Liver (tissue), 9 donors: ENCODE data around the gene NKD1. TPM values are rescaled to one million over a fixed set of nuclear protein-coding genes. Genes with fewer than 3 reads are reported as not detected.

Experiments
- DNase-seq: peaks from one replicate; pipeline ENCODE4 v3.0.0-alpha.2; 2017; ENCODE audit warnings: low spot score
- H3K27ac ChIP-seq, 2 donors: one replicate each; pipeline ENCODE4 v1.7.0; 2013; ENCODE audit warnings: inconsistent platforms in 2 of 2, low read length in 2 of 2, control low read depth in 1 of 2, low read depth in 1 of 2, mild to moderate bottlenecking in 1 of 2
- H3K27me3 ChIP-seq, 4 donors: one replicate each; pipeline versions ENCODE4 v1.6.1 to v1.7.0; 2013; ENCODE audit warnings: low read length in 3 of 4, inconsistent platforms in 1 of 4, mild to moderate bottlenecking in 1 of 4, moderate library complexity in 1 of 4; ENCODE audit not compliant: control insufficient read depth in 4 of 4, insufficient read depth in 4 of 4
- H3K36me3 ChIP-seq, 4 donors: one replicate each; pipeline versions ENCODE4 v1.6.1 to v1.7.0; 2013; ENCODE audit warnings: low read length in 3 of 4, mild to moderate bottlenecking in 3 of 4, low read depth in 1 of 4, moderate library complexity in 1 of 4; ENCODE audit not compliant: control insufficient read depth in 4 of 4, insufficient read depth in 3 of 4
- H3K4me1 ChIP-seq, 4 donors: one replicate each; pipeline versions ENCODE4 v1.6.1 to v1.7.0; 2013; ENCODE audit warnings: low read length in 3 of 4, mild to moderate bottlenecking in 3 of 4, moderate library complexity in 1 of 4; ENCODE audit not compliant: control insufficient read depth in 4 of 4, insufficient read depth in 4 of 4
- H3K4me3 ChIP-seq, 3 donors: one replicate each; pipeline versions ENCODE4 v1.6.1 to v1.7.0; 2013; ENCODE audit warnings: low read length in 3 of 3, control low read depth in 1 of 3, low read depth in 1 of 3, mild to moderate bottlenecking in 1 of 3
- H3K9ac ChIP-seq, 2 donors: one replicate each; pipeline ENCODE4 v1.7.0; 2013; ENCODE audit warnings: low read length in 2 of 2, mild to moderate bottlenecking in 2 of 2, moderate library complexity in 2 of 2, control low read depth in 1 of 2, low read depth in 1 of 2
- H3K9me3 ChIP-seq, 4 donors: one replicate each; pipeline versions ENCODE4 v1.6.1 to v1.7.0; 2013; ENCODE audit warnings: low read length in 3 of 4; ENCODE audit not compliant: control insufficient read depth in 4 of 4
- EGR1 ChIP-seq, 2 donors: IDR thresholded peaks; 2 replicates each; pipeline ENCODE4 v1.6.1; 2016 to 2018; ENCODE audit warnings: antibody characterized with exemption in 2 of 2, low read depth in 2 of 2
- FOXA2 ChIP-seq: IDR thresholded peaks from 2 replicates; pipeline ENCODE4 v1.6.1; 2016; ENCODE audit warnings: antibody characterized with exemption
- HNF4A ChIP-seq, 2 donors: conservative IDR thresholded peaks; 2 replicates each; pipeline ENCODE4 v1.6.1; 2016; ENCODE audit warnings: antibody characterized with exemption in 2 of 2, mild to moderate bottlenecking in 2 of 2
- HNF4G ChIP-seq: IDR thresholded peaks from 2 replicates; pipeline ENCODE4 v1.6.1; 2016; ENCODE audit warnings: antibody characterized with exemption
- JUND ChIP-seq, 2 donors: IDR thresholded peaks; 2 replicates each; pipeline ENCODE4 v1.6.1; 2016; ENCODE audit warnings: antibody characterized with exemption in 2 of 2
- NR2F2 ChIP-seq: IDR thresholded peaks from 2 replicates; pipeline ENCODE4 v1.6.1; 2016; ENCODE audit warnings: antibody characterized with exemption
- RAD21 ChIP-seq, 2 donors: IDR thresholded peaks; 2 replicates each; pipeline ENCODE4 v1.6.1; 2016; ENCODE audit warnings: antibody characterized with exemption in 2 of 2, mild to moderate bottlenecking in 2 of 2
- RXRA ChIP-seq, 2 donors: IDR thresholded peaks; 2 replicates each; pipeline ENCODE4 v1.6.1; 2017 to 2018; ENCODE audit warnings: antibody characterized with exemption in 2 of 2, mild to moderate bottlenecking in 1 of 2
- SP1 ChIP-seq: IDR thresholded peaks from 2 replicates; pipeline ENCODE4 v1.6.1; 2018; ENCODE audit warnings: antibody characterized with exemption, mild to moderate bottlenecking
- TAF1 ChIP-seq: conservative IDR thresholded peaks from 2 replicates; pipeline ENCODE4 v1.6.1; 2016; ENCODE audit warnings: antibody characterized with exemption, mild to moderate bottlenecking
- YY1 ChIP-seq: IDR thresholded peaks from 2 replicates; pipeline ENCODE4 v1.6.1; 2016; ENCODE audit warnings: antibody characterized with exemption, mild to moderate bottlenecking
- WGBS: extraction: QIAGEN DNeasy Blood & Tissue Kit; methylation state at CpG from one replicate; pipeline ENCODE4 v1.1.7; 2013; 5-methylcytosine and 5-hydroxymethylcytosine counted together
- polyA plus RNA-seq, 2 donors: library from polyadenylated mRNA; stranded (reverse) in 1 of 2; unstranded in 1 of 2; fragments of 200-250 nt in 1 of 2; fragments of >200 nt in 1 of 2; fragmentation: Nextera tagmentation in 1 of 2; extraction: Ambion mirVana in 1 of 2; gene quantifications; one replicate each; pipeline versions ENCODE4 v1.2.1 to v1.2.3, GENCODE V29; 2013 to 2015
- total RNA-seq, 2 donors: library from RNA; depleted of rRNA; stranded (reverse); fragments of >200 nt; gene quantifications; one replicate each; pipeline ENCODE4 v1.2.3, GENCODE V29; 2014
- TF ChIP-seq, protein P1 (sequence below): fragments of 150-350 bp; IDR thresholded peaks from 2 replicates; pipeline ENCODE4 v1.5.1; 2017; ENCODE audit warnings: improper control_type of control experiment, low read depth, low read length; ENCODE audit not compliant: missing input control
- TF ChIP-seq, protein P2 (sequence below): IDR thresholded peaks from 2 replicates; pipeline ENCODE4 v1.6.1; 2016; ENCODE audit warnings: antibody characterized with exemption
- TF ChIP-seq, protein P3 (sequence below): IDR thresholded peaks from 2 replicates; pipeline ENCODE4 v1.6.1; 2016; ENCODE audit warnings: antibody characterized with exemption, mild to moderate bottlenecking
- TF ChIP-seq, protein P4 (sequence below): IDR thresholded peaks from 2 replicates; pipeline ENCODE4 v1.6.1; 2016; ENCODE audit warnings: antibody characterized with exemption
- donor health status: healthy.
- donor health status: healthy.
- donor health status: healthy.
- donor health status: healthy.
- donor health status: healthy.

NKD1 gene
- total and polyA plus RNA-seq, 4 donors: 0.28 to 3.5 (median 0.85) TPM

DNA sequence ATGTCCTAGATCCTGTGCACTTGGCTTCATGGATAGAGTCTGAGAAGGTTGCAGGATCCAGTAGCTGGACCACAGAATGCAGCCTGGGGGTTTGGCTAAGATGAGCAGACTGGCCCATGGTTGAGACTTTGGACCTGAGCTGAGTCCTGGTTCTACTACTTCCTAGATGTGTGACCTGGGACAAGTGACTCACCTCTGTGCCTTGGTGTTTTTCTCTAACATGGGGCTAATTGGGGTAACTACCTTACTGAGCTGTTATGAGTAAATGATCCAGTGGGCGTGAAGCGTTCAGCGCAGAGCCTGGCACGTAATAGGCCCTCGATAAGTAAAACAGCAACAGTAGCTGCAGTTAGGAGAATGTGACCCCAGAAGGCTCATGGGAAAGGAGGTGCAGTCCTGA, 94.2 kb downstream of the NKD1 start (continued):
- TF ChIP-seq, protein P1, sequence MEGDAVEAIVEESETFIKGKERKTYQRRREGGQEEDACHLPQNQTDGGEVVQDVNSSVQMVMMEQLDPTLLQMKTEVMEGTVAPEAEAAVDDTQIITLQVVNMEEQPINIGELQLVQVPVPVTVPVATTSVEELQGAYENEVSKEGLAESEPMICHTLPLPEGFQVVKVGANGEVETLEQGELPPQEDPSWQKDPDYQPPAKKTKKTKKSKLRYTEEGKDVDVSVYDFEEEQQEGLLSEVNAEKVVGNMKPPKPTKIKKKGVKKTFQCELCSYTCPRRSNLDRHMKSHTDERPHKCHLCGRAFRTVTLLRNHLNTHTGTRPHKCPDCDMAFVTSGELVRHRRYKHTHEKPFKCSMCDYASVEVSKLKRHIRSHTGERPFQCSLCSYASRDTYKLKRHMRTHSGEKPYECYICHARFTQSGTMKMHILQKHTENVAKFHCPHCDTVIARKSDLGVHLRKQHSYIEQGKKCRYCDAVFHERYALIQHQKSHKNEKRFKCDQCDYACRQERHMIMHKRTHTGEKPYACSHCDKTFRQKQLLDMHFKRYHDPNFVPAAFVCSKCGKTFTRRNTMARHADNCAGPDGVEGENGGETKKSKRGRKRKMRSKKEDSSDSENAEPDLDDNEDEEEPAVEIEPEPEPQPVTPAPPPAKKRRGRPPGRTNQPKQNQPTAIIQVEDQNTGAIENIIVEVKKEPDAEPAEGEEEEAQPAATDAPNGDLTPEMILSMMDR: no peak
- TF ChIP-seq NR2F2: no peak
- TF ChIP-seq YY1: no peak
- no peak for TF ChIP-seq HNF4A (conservative IDR thresholded peaks at IDR 0.05)
- TF ChIP-seq FOXA2: no peak
- TF ChIP-seq RXRA (IDR thresholded peaks at IDR 0.05): no peak

DNA sequence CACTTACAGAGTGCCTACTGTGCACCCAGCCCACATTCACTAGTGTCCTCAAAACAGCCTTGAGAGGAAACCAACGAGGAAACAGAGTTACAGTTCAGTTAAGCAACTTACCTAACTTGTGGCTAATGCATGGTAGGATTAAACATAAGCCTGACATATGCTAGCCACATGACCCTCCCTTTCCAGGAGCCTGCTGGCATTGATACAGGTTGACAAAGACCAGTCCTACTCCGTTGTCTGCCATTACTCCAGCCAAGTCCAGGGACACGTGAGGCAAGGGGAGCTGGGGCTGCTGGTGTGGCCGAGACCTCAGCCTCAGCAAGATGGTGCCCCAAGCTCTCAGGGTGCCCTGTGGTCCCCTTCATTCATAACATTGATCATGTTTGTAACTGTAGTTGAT, 95.0 kb downstream of the NKD1 start:
- TF ChIP-seq JUND (IDR thresholded peaks at IDR 0.05): no peak
- TF ChIP-seq RAD21 (IDR thresholded peaks at IDR 0.05): no peak
- no peak for TF ChIP-seq TAF1
- TF ChIP-seq, protein P2, sequence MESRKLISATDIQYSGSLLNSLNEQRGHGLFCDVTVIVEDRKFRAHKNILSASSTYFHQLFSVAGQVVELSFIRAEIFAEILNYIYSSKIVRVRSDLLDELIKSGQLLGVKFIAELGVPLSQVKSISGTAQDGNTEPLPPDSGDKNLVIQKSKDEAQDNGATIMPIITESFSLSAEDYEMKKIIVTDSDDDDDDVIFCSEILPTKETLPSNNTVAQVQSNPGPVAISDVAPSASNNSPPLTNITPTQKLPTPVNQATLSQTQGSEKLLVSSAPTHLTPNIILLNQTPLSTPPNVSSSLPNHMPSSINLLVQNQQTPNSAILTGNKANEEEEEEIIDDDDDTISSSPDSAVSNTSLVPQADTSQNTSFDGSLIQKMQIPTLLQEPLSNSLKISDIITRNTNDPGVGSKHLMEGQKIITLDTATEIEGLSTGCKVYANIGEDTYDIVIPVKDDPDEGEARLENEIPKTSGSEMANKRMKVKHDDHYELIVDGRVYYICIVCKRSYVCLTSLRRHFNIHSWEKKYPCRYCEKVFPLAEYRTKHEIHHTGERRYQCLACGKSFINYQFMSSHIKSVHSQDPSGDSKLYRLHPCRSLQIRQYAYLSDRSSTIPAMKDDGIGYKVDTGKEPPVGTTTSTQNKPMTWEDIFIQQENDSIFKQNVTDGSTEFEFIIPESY: no peak
- no peak for TF ChIP-seq SP1
- Histone ChIP-seq H3K36me3 (no peaks in the 10 kb centered on the region), H3K9me3 (no peaks in the 10 kb centered on the region), H3K4me3 (no peak overlapping the region), H3K9ac (no peak overlapping the region), H3K27ac (no peak overlapping the region), H3K4me1 (no peaks in the 10 kb centered on the region), H3K27me3 (no peaks in the 10 kb centered on the region)
- no peak for DNase-seq
- 90% methylated on average over 4 of the region's 4 CpGs for WGBS

DNA sequence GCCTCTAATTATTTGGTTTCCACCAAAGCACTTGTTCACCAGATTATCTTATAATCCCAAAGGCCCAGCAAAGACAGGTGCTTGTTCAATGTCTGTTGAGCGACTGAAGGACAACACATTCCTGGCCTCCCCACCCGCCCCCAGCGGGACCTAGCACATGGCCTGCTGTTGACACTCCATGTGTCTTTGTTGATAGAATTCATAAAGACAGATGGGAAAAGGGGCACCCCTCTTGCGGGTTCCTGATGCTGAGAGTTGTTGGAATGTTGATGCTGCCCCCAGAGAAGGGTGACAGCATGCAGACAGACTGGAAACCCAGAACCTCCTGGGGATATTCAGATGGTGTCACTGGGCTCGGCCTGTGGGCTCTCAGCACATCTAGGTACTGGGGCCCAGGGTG, 96.0 kb downstream of the NKD1 start:
- H3K27me3 ChIP-seq: no peaks in the 10 kb centered on the region
- H3K36me3 ChIP-seq: no peaks in the 10 kb centered on the region
- no peak for TF ChIP-seq SP1
- TF ChIP-seq HNF4A (conservative IDR thresholded peaks at IDR 0.05): no peak
- no peak for TF ChIP-seq HNF4G
- TF ChIP-seq YY1: no peak
- no peak for TF ChIP-seq JUND (IDR thresholded peaks at IDR 0.05)
- TF ChIP-seq EGR1 (IDR thresholded peaks at IDR 0.05; ENCODE audit: low read depth in 2 of 2): no peak
- TF ChIP-seq, protein P3, sequence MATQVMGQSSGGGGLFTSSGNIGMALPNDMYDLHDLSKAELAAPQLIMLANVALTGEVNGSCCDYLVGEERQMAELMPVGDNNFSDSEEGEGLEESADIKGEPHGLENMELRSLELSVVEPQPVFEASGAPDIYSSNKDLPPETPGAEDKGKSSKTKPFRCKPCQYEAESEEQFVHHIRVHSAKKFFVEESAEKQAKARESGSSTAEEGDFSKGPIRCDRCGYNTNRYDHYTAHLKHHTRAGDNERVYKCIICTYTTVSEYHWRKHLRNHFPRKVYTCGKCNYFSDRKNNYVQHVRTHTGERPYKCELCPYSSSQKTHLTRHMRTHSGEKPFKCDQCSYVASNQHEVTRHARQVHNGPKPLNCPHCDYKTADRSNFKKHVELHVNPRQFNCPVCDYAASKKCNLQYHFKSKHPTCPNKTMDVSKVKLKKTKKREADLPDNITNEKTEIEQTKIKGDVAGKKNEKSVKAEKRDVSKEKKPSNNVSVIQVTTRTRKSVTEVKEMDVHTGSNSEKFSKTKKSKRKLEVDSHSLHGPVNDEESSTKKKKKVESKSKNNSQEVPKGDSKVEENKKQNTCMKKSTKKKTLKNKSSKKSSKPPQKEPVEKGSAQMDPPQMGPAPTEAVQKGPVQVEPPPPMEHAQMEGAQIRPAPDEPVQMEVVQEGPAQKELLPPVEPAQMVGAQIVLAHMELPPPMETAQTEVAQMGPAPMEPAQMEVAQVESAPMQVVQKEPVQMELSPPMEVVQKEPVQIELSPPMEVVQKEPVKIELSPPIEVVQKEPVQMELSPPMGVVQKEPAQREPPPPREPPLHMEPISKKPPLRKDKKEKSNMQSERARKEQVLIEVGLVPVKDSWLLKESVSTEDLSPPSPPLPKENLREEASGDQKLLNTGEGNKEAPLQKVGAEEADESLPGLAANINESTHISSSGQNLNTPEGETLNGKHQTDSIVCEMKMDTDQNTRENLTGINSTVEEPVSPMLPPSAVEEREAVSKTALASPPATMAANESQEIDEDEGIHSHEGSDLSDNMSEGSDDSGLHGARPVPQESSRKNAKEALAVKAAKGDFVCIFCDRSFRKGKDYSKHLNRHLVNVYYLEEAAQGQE: no peak
- TF ChIP-seq, protein P2: no peak
- TF ChIP-seq FOXA2: no peak
- TF ChIP-seq, protein P4, sequence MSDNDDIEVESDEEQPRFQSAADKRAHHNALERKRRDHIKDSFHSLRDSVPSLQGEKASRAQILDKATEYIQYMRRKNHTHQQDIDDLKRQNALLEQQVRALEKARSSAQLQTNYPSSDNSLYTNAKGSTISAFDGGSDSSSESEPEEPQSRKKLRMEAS: no peak
- TF ChIP-seq RXRA (IDR thresholded peaks at IDR 0.05): no peak
- H3K9me3 ChIP-seq: no peaks in the 10 kb centered on the region
- DNase-seq: no peak
- no peaks in the 10 kb centered on the region for H3K4me1 ChIP-seq
- 91% methylated on average over 5 of the region's 5 CpGs for WGBS
- H3K9ac ChIP-seq: no peak overlapping the region
- no peak overlapping the region for H3K4me3 ChIP-seq
- H3K27ac ChIP-seq: no peak overlapping the region
